Measurements from ENCODE around the gene JAG1.

DNA sequence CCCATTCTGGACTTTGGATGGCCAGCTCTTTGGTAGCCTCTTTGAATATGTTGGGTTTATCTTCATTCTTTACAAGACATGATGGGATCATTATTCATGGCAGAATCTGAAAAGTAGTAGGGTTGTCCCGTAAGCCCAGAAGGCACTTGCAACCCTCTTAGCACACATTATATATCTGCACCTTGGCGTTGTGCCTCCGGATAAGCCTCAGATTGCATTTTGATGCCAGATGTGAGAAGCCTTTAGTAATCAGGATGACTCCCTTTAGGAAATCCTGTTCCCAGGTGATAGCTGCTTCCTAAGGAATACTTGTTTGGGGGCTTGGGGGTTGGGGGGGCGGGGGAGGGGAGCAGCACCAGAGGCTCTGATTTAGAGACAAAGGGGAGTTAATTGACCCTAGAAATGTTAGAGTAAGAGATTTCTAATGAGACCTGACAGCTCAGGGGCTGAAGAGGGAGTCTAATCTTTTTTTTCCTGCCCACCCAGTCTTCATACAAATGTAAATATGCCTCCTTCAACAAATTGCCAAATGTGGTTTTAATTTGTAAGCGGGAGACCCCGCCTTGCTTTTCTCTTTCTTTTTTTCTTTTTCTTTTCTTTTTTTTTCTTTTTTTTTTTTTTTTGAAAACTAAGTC is 55.1 kb downstream of the JAG1 start:
- TF ChIP-seq, protein P1, sequence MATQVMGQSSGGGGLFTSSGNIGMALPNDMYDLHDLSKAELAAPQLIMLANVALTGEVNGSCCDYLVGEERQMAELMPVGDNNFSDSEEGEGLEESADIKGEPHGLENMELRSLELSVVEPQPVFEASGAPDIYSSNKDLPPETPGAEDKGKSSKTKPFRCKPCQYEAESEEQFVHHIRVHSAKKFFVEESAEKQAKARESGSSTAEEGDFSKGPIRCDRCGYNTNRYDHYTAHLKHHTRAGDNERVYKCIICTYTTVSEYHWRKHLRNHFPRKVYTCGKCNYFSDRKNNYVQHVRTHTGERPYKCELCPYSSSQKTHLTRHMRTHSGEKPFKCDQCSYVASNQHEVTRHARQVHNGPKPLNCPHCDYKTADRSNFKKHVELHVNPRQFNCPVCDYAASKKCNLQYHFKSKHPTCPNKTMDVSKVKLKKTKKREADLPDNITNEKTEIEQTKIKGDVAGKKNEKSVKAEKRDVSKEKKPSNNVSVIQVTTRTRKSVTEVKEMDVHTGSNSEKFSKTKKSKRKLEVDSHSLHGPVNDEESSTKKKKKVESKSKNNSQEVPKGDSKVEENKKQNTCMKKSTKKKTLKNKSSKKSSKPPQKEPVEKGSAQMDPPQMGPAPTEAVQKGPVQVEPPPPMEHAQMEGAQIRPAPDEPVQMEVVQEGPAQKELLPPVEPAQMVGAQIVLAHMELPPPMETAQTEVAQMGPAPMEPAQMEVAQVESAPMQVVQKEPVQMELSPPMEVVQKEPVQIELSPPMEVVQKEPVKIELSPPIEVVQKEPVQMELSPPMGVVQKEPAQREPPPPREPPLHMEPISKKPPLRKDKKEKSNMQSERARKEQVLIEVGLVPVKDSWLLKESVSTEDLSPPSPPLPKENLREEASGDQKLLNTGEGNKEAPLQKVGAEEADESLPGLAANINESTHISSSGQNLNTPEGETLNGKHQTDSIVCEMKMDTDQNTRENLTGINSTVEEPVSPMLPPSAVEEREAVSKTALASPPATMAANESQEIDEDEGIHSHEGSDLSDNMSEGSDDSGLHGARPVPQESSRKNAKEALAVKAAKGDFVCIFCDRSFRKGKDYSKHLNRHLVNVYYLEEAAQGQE (IDR thresholded peaks at IDR 0.05; ENCODE audit: low read depth) = no peak
- TF ChIP-seq TEAD4 (IDR thresholded peaks at IDR 0.05) (no peak), CEBPB (IDR thresholded peaks at IDR 0.05) (no peak), TCF12 (IDR thresholded peaks at IDR 0.05; ENCODE audit: low read depth) (no peak)

All from Ishikawa (cell line).